ENCODE results near the gene MIF4GD.
A peak's percentile ranks its signal among the peaks of the same experiment; 100 is the strongest.
"Not testable (repeated sequence)": the region's sequence is repeated elsewhere in the genome, so short reads cannot be mapped to it uniquely, and the experiment has no call there.

Gene MIF4GD

GRCh38 chr17:75270966-75271232, at the start of gene MIF4GD:
MIF4GD (minus strand) TSS chr17:75271231; CDS start chr17:75270195, 1,036 bp downstream.
- DNase-seq, result no peak

- DNase-seq, result no peak
Observed at GRCh38 chr17:75319904-75320691, 49.1 kb upstream of the MIF4GD start.

GRCh38 chr17:75318615-75319222, 47.7 kb upstream of the MIF4GD start:
- no peak for DNase-seq

GRCh38 chr17:75318211-75318610, 47.2 kb upstream of the MIF4GD start:
- no peak for DNase-seq

GRCh38 chr17:75317671-75318070, 46.6 kb upstream of the MIF4GD start:
- no peak for DNase-seq

GRCh38 chr17:75316253-75316652, 45.2 kb upstream of the MIF4GD start:
- no peak for DNase-seq

GRCh38 chr17:75315541-75316243, 44.7 kb upstream of the MIF4GD start:
- no peak for DNase-seq

- DNase-seq, result no peak
Observed at GRCh38 chr17:75313941-75314551, 43.0 kb upstream of the MIF4GD start.

- no peak for DNase-seq
Observed at GRCh38 chr17:75308732-75309629, 38.0 kb upstream of the MIF4GD start.

- no peak for DNase-seq
Observed at GRCh38 chr17:75307957-75308731, 37.1 kb upstream of the MIF4GD start.

- no peak for DNase-seq
Observed at GRCh38 chr17:75301502-75302206, 30.6 kb upstream of the MIF4GD start.

- DNase-seq, result no peak
Observed at GRCh38 chr17:75301049-75301448, 30.0 kb upstream of the MIF4GD start.

- DNase-seq, result no peak
Observed at GRCh38 chr17:75300280-75300679, 29.2 kb upstream of the MIF4GD start.

- DNase-seq, result no peak
Observed at GRCh38 chr17:75295201-75296158, 24.4 kb upstream of the MIF4GD start.

GRCh38 chr17:75292810-75293448, 21.9 kb upstream of the MIF4GD start:
- not testable (repeated sequence) for DNase-seq

GRCh38 chr17:75289832-75290337, 18.9 kb upstream of the MIF4GD start:
- DNase-seq, result peak; percentile 75

GRCh38 chr17:75289115-75289831, 18.2 kb upstream of the MIF4GD start, which contains the start of gene SLC25A19:
SLC25A19 (minus strand) TSS chr17:75289433; CDS start chr17:75286764, 2,669 bp downstream.
- peak; percentile 95 for DNase-seq

GRCh38 chr17:75288770-75289114, 17.7 kb upstream of the MIF4GD start:
- DNase-seq, result no peak

Measured in activated CD8-positive, alpha-beta memory T cell treated with anti-CD3 and anti-CD28 coated beads, Interleukin-2, amount 50 U/mL, for 4 hours (primary cell).